GM13977 (cell line): ENCODE measurements around the gene RAB8B.
"Not testable (repeated sequence)": the region's sequence is repeated elsewhere in the genome, so short reads cannot be mapped to it uniquely, and the experiment has no call there.

Experiments used
- DNase-seq: peaks from one replicate; pipeline ENCODE4 v3.0.0; 2012; ENCODE audit warnings: low spot score
- in situ Hi-C: fragments of 300-500 bp; cut with MboI; formaldehyde crosslinking; loops from one replicate; pipeline ENCODE4 v1.12.0; 2022; ENCODE audit warnings: low sequenced_read_pairs, low pct_unique_long_range_greater_than_20kb, mixed read lengths, inconsistent platforms; ENCODE audit not compliant: unreplicated experiment
- TF ChIP-seq, protein P1 (sequence below): IDR thresholded peaks from 2 replicates; pipeline ENCODE4 v1.5.1; 2012; ENCODE audit warnings: mild to moderate bottlenecking, control low read depth; ENCODE audit not compliant: insufficient read depth; ENCODE audit errors: extremely low read depth, missing control alignments

RAB8B gene

DNA sequence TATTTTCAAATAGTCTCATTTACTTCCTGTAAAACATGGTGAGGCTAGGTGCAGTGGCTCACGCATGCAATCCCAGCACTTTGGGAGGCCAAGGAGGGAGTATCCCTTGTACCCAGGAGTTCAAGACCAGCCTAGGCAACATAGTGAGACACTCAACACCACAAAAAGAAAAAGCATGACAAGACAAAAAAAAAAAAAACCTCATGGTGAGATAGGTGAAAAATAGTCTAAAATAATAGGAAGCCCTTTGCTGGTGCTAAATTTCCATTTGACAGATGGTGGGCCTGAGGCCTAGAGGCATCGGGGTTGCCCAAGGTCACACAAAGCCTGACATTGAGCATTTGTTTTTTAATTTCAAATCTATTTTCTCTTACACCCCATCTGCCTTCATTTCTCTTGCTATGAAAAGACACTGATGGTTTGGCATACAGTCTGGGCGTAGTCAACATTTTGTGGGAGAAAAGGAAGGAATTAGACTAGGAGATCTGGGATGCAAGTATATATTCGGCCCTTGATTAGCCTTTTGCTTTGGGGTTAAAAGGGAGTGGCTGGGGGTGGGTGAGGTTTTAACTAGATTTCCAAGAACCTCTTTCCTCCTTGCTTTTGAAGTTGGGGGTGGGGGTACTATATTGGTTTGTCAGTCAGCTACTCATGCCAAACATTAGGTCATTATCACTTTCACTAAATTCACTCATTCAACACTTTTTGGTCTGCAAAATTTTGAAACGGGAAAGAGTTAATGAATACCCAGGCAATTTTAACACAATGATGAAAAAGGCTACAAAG is 11.3 kb downstream of the RAB8B start:
- DNase-seq = no peak
- in situ Hi-C loops = no loop called here
- TF ChIP-seq, protein P1, sequence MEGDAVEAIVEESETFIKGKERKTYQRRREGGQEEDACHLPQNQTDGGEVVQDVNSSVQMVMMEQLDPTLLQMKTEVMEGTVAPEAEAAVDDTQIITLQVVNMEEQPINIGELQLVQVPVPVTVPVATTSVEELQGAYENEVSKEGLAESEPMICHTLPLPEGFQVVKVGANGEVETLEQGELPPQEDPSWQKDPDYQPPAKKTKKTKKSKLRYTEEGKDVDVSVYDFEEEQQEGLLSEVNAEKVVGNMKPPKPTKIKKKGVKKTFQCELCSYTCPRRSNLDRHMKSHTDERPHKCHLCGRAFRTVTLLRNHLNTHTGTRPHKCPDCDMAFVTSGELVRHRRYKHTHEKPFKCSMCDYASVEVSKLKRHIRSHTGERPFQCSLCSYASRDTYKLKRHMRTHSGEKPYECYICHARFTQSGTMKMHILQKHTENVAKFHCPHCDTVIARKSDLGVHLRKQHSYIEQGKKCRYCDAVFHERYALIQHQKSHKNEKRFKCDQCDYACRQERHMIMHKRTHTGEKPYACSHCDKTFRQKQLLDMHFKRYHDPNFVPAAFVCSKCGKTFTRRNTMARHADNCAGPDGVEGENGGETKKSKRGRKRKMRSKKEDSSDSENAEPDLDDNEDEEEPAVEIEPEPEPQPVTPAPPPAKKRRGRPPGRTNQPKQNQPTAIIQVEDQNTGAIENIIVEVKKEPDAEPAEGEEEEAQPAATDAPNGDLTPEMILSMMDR = no peak

DNA sequence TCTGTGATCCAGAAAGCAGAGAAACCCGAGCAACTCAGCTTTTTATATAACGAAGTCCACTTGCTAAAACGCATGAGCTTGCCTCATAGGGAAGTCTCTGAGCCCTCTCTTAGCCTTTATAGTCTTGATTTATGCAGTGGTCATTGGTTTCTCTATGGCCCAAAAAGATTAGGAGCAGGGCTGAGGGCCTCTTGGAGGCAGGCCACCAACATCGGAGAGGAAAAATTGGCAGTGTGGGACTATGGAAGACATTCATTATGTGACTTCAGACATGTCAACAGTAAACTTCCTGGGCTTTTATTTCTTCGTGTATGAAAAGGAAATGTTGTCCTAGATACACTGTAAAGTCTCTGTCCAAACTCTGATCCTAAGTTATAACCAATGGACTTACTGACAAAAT is 13.5 kb downstream of the RAB8B start:
- TF ChIP-seq, protein P1 = no peak
- DNase-seq = no peak
- in situ Hi-C loops = no loop called here

DNA sequence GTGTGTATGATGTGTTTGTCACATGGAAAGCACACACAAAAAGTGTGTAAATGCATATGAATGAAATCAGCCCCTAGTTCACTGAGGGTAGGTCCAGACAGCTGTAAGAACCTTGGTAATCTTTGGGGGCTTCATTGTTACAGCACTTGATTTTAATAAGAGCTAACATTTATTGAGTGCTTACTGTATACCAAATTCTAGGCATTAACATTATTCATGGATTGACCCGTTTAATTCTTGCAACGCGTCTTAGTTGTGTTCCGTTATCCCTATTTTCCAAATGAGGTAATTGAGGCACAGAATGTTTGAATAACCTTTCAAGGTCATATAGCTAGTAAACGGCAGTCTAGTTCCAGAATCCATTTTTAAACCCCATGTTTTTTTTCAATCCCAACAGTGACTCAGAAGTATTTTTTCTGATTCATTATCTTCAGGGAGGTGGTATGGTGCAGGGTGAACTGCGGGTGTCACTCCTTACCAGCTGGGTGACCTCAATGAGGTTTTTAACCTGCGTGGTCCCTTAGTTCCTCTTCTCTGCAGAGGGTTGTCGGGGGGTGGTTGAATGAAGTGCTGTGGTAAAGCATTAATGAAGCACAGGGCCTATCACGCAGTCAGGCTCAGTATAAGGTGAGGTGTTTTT is 14.2 kb downstream of the RAB8B start:
- DNase-seq = no peak

DNA sequence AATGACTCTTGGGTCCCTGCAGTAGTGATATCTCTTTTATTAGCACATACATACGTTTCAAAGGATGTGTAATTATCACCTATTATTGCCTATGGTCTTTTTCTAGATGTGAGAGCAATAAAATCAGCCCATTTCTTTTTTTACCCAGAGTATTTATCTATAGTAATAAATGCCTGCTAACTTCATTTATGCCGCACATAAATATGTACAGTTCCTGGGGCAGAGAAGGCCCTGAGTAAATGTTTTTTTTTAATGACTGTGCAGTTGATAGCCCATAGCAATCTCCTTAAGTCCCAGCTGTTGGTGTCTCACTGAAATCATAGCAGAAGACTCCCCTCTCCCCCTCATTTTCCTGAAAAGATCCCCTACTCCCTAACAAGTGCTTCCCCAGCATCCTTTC is 16.7 kb downstream of the RAB8B start:
- no peak for DNase-seq
- TF ChIP-seq, protein P1 = no peak
- in situ Hi-C loops = no loop called here

More for the DNA sequence above, 14.2 kb downstream of the RAB8B start:
- in situ Hi-C loops = no loop called here
- TF ChIP-seq, protein P1 = peak; percentile 30

DNA sequence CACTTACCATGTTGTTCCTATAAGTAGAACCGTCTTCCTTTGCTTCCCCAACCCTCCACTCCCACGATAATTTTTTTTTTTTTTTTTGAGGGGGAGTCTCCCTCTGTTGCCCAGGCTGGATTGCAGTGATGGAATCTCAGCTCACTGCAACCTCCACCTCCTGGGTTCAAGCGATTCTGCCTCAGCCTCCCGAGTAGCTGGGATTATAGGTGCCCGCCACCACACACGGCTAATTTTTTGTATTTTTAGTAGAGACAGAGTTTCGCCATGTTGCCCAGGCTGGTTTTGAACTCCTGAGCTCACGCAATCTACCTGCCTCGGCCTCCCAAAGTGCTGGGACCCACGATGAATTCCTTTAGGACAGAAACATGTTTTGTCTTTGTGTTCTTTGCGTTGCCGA is 19.4 kb downstream of the RAB8B start:
- in situ Hi-C loops, DNase-seq: not testable (repeated sequence)

DNA sequence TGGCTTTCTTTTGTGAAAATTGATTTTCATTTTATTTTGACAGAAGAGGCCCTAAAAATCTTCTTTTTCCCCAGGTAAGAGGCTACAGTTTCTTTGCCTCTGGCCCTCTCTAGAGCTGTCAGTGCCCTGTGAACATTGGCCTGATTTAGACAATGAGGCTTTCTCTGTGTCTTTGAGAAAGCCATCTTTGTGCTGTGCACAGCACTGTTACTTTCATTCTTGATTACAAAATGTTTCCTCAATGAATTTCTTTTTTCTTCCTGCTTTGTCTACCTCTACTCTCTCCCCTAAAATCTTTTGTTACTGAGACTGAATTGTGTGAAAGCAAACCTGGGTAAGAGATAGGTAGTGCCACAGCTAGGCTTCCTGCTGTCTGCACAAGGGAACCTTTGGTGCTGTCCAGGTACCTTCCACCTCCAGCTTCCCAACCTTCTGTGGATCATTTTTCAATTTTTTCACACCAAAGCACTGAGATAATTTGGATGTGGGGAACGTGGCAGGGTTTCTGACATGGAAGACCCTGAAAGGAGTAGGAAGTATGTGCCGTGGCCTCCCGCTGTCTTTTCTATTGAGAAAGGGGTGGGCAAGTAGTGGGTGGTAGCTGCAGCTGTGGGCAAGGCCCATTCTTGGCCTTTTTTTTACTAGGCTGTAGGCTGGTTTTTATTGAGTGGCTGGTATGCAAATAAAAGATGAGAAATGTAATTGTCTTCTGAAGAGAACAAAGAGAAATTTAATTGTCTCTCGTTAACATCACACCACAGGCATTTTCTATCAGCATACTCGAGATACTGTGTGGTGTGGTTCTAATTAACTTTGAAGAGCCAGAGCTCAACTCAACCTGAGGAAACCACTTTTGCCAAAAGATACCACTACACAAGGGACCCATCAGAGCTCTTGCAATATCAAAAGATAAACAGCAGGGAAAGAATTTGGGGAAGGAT is 21.0 kb downstream of the RAB8B start:
- in situ Hi-C loops = no loop called here
- no peak for DNase-seq
- TF ChIP-seq, protein P1 = no peak

DNA sequence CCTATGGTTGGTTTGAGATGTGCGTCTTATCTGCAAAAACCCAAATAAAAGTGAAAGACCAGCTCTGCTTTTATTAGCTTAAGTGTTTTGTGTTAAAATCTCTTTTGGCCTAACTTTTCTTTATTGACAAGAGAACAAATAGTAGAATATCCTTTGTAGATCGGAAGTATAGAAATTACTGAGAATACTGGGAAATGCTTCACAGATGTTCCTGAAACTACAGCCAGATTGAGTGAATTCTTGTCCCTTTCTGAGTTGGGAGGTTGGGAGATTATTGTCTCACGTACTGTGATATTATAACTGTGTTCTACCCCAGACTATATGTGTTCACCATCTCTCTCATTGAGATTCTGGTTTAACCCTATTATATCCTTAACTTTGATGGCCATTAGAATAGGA is 21.7 kb downstream of the RAB8B start:
- TF ChIP-seq, protein P1 = no peak
- no peak for DNase-seq
- in situ Hi-C loops = no loop called here
